Fibroblast of mammary gland (primary cell): ENCODE data around the gene OR51D1.

Experiments used
- DNase-seq: peaks from one replicate; pipeline ENCODE4 v3.0.0-alpha.2; 2010; ENCODE audit warnings: low read depth
- H3K4me3 ChIP-seq: 2 replicates; pipeline ENCODE4 v1.5.1; 2011; ENCODE audit warnings: low read depth, mild to moderate bottlenecking, low read length, moderate library complexity; ENCODE audit not compliant: control insufficient read depth
- TF ChIP-seq, protein P1 (sequence below): conservative IDR thresholded peaks from 2 replicates; pipeline ENCODE4 v1.5.1; 2011; ENCODE audit warnings: low read depth, low read length, inconsistent platforms; ENCODE audit not compliant: control insufficient read depth, insufficient read depth

The OR51D1 gene

DNA sequence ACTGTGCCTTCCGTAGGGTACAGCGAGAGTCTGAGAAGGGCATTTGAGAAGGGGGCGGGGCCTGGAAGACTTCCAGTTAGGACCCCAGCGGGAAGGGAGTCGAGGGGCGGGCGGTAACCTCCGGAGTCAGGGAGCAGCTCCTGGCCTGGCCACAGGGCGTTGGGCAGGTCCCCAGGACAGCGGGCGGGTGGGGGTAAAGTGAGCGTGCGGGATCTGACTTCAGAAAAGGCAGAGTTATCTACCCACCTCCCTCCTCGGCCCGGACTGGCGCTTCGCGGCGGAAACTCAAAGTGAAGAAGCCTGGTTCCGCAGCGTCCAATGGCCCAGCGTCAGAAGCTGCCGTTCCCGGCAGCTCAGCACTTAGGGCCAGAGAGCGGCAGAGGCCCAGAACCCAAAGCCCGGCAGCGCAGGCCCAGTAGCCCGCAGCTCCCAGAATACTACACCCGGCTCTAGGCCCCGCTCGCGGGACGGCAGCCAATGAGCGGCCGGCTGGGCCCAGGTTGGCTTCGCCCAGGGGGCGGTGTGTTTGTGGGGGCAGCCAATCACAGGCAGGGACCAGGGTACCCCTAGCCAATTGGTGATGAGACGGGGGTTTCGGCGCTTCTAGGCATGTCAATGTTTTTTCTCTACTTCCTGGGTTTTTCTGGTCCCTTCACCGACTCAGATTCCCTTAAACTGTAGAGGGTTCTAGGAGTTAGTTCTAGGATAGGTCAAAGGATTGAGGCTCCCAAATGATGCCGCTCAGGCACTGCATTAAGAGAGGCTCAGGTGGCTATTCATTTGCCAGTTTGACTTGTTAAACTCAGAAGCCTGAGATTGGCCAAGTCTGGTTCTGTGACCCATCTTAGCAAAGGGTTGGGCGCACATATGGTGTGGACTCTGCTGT lies 29.3 kb upstream of the OR51D1 start, which contains the start of gene TRIM68:
Gene TRIM68, minus strand, starts transcription at position 451 of the 886 bp plus-strand sequence. CDS start 2,727 bp downstream, outside the sequence.
- TF ChIP-seq, protein P1, sequence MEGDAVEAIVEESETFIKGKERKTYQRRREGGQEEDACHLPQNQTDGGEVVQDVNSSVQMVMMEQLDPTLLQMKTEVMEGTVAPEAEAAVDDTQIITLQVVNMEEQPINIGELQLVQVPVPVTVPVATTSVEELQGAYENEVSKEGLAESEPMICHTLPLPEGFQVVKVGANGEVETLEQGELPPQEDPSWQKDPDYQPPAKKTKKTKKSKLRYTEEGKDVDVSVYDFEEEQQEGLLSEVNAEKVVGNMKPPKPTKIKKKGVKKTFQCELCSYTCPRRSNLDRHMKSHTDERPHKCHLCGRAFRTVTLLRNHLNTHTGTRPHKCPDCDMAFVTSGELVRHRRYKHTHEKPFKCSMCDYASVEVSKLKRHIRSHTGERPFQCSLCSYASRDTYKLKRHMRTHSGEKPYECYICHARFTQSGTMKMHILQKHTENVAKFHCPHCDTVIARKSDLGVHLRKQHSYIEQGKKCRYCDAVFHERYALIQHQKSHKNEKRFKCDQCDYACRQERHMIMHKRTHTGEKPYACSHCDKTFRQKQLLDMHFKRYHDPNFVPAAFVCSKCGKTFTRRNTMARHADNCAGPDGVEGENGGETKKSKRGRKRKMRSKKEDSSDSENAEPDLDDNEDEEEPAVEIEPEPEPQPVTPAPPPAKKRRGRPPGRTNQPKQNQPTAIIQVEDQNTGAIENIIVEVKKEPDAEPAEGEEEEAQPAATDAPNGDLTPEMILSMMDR, result no peak
- DNase-seq, result peak; percentile 93
- H3K4me3 ChIP-seq, result peak within 1 kb of the TSS; percentile 71

DNA sequence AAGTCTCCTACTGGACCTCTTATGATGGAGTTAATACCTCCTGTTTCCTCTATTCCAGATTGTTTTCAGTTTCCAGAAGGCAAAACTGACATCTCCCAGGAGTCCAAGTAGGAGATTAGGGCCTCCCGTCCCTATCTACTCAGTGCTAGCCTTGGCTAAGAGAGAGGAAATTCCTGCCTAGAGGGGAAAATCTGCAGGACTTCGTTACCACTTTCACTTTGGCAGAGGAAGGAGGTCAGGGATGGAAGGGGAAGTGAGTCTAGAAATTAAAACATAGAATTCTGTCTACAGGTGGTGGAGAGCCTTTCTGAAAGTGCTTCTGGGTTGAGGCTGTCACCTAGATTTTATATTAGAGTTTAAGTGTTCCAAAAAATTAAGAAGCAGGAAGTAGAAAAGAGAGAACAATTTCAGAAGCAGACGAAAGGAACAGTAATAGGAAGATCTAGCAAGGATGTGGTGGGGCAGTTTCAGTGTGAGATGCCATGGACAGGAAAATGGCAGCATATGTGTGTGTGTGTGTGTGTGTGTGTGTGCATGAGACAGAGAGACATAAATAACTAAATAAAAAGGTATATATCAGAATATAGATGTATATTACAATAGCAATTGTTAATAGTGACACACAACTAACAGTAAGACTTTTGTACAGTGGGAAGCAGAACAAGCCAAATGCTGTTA lies 26.9 kb upstream of the OR51D1 start:
- no peak for DNase-seq
- no peak overlapping the region for H3K4me3 ChIP-seq
- TF ChIP-seq, protein P1, result no peak

DNA sequence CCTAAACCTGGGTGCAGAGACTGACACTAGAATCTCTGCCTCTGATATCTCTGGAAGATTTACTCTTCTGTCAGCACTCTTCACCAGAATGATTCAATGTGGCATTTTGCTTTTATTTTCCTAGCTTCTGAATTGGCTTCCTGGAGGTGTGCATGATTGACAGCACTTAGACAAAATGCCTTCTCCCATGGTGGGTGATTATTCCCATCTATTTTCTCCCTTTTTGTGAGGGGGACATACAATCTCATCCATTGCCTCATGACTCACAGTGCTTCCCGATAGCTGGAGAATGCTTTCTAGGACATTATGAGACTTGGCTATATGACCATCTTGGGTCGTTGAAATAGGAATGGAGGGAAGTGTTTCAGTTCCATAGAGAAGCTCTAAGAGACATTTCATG lies 25.3 kb upstream of the OR51D1 start:
- no peak overlapping the region for H3K4me3 ChIP-seq
- DNase-seq, result no peak
- TF ChIP-seq, protein P1, result no peak

DNA sequence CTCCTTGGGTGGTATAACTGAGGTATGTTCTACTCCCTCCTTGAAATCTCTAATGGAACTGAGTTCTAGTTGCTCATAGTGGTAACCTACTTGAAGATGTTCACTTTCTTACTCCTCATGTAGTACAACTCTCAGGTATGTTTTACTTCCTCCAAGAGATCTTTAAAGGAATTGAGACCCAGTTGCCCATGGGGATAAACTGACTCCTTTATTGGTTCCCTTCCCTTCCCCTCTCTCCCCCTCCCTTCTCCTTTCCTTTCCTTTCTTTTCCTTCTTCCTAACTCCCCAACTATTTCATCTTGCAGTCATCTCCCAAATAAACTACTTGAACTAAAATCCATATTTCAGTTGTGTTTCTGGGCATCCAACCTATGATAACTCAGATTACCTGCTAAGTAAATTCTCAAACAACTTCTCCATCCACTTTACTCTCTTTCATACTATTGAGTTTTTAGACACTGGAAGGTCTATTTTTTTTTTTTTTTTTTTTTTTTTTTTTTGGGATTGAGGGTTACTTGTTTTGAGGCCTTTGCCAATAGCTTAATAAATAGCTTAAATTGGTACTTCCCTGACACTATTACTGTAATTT lies 21.3 kb upstream of the OR51D1 start:
- TF ChIP-seq, protein P1, result no peak
- DNase-seq, result no peak
- H3K4me3 ChIP-seq, result no peak overlapping the region

DNA sequence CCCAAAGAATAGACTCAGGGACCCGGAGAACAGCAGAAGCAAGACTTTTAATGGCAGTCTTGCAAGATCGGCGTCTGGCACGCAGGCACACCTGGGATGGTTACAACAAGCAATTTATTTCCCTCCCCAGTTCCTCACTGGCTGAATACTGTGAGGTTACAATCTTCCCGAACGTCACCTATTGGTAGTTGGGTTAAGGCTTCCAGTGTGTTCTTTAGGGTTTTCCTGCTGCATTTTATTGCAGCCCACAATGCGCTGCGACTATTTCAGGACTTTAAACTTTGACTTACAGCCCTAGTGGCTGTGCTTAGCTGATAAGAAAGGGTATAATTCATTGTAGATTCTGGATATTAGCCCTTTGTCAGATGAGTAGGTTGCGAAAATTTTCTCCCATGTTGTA lies 17.8 kb upstream of the OR51D1 start:
- TF ChIP-seq, protein P1, result no peak
- no peak overlapping the region for H3K4me3 ChIP-seq
- no peak for DNase-seq

DNA sequence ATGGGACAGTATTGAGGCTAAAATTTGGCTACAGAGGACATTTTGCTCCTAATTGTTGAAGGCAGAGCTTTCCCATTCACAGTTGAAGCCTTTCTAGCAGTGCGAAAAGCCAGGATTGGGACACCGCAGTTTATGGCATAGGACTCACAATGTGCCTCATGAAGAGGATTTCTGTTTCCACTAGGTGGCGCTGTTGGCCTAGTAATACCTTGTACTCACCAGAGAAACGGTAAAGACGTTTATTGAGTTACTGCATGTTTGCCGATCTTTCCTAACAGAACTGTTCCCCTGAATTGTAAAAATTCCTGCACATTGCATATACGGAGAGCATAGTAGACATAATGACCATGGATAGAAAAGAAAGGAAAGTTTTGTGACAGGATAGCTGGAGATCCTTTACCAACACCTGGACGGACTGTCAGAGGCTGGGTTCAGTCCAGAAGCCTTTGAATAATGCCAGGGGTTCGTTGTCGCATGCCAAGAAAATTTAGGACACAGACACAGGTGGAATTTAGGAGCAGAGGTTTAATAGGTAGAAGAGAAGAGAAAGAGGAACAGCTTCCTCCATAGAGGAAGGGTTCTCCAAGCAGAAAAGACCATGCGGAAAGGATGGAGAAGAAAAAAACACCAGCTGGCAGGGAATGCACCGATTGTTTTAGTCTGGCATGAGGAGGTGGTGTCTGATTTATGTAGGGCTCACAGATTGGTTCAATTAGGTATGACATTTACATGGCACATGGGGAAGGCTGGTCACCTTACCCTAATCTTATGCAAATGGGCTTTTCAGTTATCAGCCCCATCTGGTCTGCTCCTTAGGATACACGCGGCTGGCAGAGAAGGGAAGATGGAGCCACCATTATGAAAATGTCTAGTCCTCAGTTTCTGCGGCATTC lies 10.8 kb upstream of the OR51D1 start:
- no peak overlapping the region for H3K4me3 ChIP-seq
- peak; percentile 83 for DNase-seq
- TF ChIP-seq, protein P1, result peak; percentile 69
